ENCODE measurements around the gene KLHL40.
A peak's percentile ranks its signal among the peaks of the same experiment; 100 is the strongest.

Gene KLHL40

GRCh38 chr3:42672515-42672914, 12.8 kb upstream of the KLHL40 start:
- no peak for DNase-seq

GRCh38 chr3:42673082-42673481, 12.3 kb upstream of the KLHL40 start:
- no peak for DNase-seq

- DNase-seq = no peak
These were observed 11.2 kb upstream of the KLHL40 start for GRCh38 chr3:42674146-42674545.

- DNase-seq = no peak
These were observed 9.4 kb upstream of the KLHL40 start for GRCh38 chr3:42675909-42676308.

GRCh38 chr3:42678447-42678846, 6.9 kb upstream of the KLHL40 start:
- no peak for DNase-seq

GRCh38 chr3:42680271-42680670, 5.1 kb upstream of the KLHL40 start:
- DNase-seq = no peak

GRCh38 chr3:42680806-42681205, 4.5 kb upstream of the KLHL40 start:
- DNase-seq = no peak

GRCh38 chr3:42681361-42682038, 3.8 kb upstream of the KLHL40 start:
- no peak for DNase-seq

- no peak for DNase-seq
These were observed 2.9 kb upstream of the KLHL40 start for GRCh38 chr3:42682301-42683070.

- peak; percentile 17 to 30 for DNase-seq
These were observed 1.3 kb upstream of the KLHL40 start for GRCh38 chr3:42683875-42684598.

- no peak for DNase-seq
These were observed 540 bp upstream of the KLHL40 start for GRCh38 chr3:42684632-42685362.

GRCh38 chr3:42685891-42686820, 819 bp downstream of the KLHL40 start:
- no peak for DNase-seq

- no peak for DNase-seq
These were observed 1.7 kb downstream of the KLHL40 start for GRCh38 chr3:42686832-42687650.

GRCh38 chr3:42688016-42688415, 2.7 kb downstream of the KLHL40 start:
- no peak for DNase-seq

GRCh38 chr3:42688487-42689420, 3.4 kb downstream of the KLHL40 start:
- DNase-seq = no peak

- DNase-seq = no peak
These were observed 4.2 kb downstream of the KLHL40 start for GRCh38 chr3:42689421-42690014.

- no peak for DNase-seq
These were observed 4.9 kb downstream of the KLHL40 start for GRCh38 chr3:42690191-42690590.

GRCh38 chr3:42690766-42691680, 5.7 kb downstream of the KLHL40 start:
- no peak for DNase-seq
